NCI-H748 (cell line): ENCODE data around the gene UBE2O.

Experiments used
- DNase-seq: peaks from one replicate; lab custom pipeline; 2025; ENCODE audit not compliant: unreplicated experiment; lab: John Stamatoyannopoulos, UW

The UBE2O gene

DNA sequence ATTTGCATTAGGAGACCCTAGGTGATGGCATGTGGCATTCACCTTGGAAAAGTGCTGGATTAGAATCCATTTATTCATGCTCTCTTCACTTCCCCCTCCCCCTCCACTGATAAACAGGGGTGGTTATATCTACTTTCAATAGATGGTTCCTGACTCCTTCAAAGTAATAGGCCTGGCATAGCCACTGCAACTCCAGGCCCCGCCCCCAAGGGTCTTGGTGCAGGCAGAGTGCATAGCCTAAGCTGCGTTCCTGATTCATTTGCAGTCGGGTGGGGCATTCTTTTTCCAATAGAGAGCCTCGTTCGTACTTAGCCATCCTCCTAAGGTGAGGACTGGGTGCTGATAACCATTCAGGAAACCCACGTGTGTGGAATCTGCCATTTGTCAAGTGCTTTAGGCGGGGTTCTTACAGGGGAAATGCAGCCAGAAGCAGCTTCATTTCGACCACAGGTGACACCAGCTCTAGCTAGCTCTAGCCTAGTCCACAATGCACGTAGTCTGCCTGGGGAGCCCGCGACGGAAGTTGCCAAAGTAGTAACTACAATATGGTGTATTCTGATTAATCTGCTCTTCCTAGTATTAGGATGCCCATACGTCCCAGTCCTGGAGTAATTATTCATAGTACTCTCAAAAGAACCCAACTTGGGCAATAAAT is 11.1 kb downstream of the UBE2O start:
- DNase-seq = no peak

DNA sequence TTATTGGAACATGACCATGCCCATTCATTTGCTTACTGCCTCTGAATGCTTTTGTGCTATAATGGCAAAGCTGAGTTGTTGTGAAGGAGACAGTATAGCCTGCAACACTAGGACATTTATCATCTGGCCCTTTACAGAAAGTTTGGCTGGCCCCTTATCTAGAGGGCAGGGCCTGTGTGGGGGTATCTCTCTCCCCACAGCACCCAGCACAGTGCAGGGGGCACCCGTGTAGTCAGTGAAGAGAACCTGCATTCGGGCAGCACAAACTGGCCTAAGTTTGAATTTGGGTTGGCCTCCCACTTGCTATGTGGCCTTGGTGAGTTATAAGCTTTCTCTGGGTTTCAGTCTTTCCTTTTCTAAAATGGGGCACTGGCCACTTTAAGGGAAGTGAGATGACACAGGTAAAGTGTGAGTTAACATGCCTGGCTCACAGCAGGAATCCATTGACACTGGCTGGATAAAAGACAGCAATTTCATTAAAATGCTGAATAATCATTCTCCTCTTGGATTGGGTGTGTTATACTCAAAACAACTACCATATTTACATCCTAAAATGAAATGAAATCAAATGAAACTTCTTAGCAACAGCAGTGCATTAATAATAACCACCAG is 12.1 kb downstream of the UBE2O start:
- DNase-seq = no peak

DNA sequence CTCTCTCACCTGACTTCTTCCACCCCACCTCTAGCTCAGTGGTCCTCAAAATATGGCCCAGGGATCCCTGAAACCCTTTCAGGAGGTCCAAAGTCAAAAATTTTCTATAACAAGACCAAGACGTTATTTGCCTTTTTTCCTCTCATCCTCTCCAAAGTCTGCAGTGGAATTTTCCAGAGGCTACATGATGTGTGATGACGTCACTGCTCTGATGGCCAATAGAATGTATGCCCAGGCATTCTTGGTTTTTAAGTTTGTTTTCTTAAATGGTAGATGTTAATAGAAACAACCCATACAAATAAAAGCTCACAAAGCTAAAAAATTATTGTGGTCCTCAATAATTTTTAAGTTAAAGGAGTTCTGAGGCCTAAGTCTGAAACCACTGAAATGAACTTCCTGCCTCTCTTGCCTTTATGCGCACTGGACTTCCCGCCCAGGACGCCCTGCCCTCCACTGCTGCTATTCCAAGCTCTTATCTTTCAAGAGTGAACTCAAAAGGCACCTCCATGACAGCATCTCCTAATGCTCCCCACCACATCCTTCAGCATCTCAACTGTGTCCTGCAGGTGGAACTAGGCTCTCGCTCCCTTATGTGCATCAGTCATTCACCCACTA is 13.5 kb downstream of the UBE2O start:
- no peak for DNase-seq

DNA sequence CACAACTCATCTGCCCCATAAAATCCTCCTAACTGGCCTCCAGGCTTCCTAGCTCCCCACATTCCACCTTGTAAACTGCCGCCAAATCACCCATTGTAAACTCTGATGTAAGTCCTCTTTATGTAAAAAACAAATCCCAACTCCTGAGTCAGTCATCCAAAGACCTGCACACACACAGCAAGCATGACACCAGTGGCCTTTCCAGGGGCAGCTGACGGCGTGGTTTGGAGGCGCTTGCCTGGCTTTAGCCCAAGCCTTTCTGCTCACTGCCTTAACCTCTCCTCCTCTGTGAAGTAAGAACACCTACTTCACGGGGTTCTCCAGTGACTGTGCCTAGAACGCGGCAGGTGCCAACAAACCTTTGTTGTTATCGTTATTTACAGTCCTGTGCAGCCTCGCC is 14.0 kb downstream of the UBE2O start:
- no peak for DNase-seq

DNA sequence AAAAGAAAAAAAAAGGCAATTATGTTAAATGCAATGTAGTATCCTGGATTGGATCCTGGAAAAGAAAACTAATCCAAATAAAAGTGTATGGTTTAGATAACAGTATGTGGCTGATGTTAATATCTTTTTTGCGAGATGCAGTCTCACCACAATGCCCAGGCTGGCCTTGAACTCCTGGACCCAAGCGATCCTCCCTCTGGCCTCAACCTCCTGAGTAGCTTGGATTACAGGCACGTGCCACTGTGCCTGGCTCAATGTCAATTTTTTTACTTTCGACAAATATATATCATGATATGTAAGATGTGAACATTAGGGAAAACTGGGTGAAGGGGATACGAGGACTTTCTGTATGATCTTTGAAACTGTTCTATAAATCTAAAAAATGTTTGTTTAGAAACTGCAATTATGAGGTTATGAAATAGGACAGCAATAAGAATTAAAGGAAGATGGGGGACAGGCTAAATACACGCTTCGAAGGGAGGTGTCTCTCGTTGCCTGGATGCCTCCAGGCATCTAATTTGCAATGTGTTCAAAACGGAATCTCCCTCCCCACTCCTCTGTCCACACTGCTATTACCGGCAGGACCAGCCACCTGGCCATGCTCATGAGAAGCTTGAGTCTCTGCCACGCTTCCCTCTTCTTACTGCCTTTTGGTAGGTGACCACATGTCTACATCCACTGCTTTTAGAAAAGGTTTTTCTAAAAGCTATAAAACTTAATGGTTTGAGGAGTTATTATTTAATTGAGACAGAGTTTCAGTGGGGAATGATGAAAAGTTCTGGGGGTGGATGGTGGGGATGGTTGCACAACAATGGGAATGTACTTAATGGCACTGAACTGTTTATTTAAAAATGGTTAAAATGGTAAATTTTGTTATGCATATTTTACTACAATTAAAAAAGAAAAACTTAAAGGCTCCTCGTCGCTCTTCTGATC is 15.2 kb downstream of the UBE2O start:
- no peak for DNase-seq

DNA sequence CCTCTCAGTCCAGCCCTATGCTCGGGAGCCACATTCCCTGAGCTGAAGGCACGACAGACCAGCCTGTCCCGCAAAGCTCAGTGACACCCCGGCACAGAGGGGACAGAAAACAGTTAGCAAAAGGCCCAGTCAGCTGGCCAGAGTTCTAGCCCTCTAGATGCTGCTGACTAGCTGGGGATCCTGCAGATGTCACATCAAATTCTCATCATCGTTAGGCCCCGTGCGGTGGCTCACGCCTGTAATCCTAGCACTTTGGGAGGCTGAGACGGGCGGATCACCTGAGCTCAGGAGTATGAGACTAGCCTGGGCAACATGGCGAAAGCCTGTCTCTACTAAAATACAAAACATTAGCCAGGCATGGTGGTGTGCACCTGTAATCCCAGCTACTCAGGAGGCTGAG is 17.2 kb downstream of the UBE2O start:
- DNase-seq = no peak

DNA sequence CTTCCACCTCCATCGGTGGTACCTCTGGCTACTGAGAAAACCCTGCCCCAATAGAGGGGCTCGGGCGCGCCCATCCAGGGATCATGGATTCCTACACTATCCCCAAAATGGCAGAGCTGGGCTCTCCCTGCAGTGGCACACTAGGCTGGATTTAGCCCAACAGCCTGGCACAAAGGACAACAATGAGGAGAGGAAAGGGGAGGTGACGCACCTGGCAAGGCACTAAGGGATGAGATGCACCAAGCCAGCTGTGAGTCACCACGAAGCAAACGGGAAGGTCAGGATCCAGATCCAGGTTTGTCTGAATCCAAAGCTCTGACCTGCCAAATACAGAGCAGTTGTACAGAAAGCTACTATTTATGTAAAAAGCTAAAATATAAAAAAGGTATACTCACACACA is 18.1 kb downstream of the UBE2O start:
- DNase-seq = no peak

DNA sequence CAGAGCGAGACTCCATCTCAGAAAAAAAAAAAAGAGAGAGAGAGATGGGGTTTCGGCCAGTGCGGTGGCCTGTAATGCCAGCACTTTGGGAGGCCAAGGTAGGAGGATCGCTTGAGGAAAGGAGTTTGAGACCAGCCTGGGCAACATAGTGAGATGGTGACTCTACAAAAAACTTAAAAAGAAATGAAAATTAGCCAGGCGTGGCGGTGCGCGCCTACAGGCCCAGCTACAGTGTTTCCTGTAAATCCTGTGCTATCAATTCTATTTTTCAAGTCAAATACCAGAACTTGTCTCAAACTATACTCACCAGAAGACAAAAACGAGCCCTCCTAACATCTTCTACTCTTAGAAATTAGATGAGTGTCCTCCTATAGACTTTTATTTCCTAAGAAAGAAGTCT is 19.3 kb downstream of the UBE2O start:
- no peak for DNase-seq

DNA sequence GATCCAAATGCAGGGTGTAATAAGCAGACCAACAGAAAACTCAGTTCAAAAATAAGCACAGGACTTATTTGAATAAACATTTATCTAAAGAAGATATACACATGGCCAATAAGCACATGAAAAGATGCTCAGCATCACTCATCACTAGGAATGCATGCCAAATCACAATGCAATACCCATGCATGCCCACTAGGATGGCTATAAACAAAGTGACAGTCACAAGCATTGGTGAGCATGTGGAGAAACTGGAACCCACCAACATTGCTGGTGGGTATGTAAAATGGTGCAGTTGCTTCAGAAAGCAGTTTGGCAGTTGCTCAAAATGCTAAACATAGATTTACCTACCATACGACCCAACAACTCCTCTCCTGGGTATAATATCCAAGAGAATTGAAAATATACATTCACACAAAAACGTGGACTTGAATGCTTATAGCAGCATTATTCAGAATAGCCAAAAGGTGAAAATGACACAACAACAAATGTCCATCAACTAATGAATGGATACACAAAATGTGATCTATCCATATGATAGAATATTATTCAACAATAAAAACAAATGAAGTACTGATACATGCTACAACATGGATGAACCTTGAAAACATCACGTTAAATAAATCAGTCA is 20.1 kb downstream of the UBE2O start:
- DNase-seq = no peak

DNA sequence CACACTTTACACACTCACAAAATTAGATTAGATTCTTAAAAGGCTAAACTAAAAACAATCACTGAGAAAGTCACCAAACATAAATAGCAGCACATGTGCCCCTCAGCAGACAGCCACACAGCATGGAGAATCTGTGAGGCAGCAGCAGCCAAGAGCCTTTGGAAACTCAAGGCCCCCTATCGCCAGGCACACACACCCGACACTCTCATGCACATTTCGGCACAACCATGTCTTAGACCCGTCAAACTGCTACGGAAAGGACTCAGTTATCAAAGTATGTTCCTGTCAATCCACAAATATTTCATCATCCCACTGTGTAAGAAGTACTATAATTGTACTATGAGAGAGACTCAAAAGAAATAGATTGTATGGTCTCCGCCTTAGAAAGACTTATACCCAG is 20.9 kb downstream of the UBE2O start:
- no peak for DNase-seq

DNA sequence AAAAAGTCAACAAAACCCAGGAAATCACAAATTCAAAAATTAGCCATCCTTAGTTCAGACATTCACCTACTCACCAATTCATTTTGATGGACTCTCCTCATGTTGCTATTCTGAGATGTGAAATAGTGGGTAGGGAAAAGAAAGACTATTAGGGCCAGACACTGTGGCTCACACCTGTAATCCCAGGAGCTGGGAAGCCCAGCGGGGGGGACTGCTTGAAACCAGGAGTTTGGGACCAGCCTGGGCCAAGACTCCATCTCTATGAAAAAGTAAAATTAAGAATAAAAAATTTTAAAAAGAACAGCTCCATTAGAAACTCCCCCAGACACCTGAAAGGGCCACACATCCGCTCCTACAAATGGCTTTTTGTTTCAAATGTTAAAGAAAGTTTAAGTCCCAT is 21.4 kb downstream of the UBE2O start:
- no peak for DNase-seq

DNA sequence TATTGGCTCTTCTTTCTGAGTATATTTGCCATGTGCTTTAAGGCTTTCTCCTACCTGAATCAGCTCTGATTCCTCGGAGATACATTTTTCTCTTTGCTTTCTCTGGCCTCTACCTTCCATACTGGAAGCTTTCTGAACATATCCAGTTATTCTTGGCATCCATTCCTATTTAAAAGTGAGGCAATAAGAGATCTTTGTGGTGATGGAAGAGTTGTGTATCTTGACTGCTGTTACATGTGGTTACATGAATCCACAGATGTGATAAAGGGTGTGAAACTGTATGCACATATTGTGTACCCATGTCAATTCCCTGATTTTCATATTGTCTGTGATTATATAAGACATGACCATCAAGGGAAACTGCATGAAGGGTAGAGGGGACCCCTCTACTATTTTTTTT is 24.4 kb downstream of the UBE2O start:
- DNase-seq = no peak

DNA sequence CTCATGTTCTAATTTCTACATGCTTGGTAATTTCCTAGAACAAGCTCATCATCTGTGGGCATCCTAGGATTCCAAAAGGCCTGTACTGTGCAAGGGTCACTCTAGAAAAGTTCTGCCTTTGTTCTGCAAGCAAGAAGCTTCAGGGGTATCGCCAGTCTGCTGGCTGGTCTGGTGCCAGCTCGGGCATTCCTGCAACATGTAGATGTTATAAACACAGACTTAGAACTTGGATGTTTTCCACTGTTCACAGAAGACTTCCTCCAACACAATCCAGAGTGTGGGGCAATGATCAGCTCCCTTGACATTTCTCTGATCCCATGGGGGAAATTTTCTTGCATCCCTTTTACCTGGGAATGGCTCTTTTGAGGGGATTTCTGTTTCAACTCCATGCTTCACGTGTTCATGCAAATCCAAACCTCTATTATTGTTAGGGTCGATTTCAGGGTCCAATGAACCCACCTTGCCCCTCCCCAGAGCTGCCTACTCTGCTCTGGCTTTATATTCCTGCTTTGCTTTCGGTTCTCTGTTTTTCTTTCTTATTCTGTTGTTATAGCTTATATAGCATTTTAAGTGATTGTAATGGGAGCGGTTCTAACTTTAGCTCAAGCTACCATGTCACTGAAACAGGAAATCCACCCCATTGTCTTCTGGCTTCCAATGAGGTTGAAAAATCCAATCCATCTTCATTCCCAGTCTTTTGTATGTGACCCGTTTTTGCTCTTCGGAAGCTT is 25.3 kb downstream of the UBE2O start:
- no peak for DNase-seq

DNA sequence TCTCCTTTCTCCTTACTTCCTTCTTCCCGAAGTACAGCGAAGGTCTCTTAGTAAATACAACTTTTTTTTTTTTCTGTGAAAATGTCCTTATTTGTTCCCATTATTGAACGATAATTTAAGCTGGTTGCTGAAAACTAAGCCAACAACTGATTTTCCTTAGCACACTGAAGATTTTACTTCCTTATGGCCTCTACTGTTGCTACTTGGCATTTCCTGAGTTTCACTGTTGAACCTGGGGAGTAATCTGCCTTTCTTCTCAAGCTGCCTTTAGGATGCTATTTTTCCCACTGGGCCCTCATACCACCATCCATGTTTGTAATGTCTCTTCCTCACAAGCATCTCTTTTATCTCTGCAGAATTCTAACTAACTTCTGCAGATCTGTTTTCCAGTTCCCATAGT is 26.1 kb downstream of the UBE2O start:
- no peak for DNase-seq

DNA sequence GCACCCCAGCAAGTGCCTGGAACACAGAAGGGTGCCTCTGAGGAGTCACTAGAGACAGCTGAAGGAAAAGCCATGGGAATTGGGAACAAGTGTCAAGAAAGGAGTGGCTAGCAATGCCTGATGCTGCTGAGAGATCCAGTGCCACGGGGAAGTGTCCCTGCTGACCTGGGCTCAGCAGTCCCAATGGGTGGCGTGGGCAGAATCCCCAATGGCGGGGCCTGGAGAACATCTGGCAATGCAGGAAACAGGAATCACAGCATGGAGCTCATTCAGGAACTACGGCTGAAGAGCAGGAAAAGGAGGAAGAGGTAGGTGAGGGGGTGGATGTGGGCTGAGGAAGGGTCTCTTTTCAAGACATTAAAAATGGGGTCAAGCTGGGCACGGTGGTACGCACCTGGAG is 30.1 kb downstream of the UBE2O start:
- no peak for DNase-seq

DNA sequence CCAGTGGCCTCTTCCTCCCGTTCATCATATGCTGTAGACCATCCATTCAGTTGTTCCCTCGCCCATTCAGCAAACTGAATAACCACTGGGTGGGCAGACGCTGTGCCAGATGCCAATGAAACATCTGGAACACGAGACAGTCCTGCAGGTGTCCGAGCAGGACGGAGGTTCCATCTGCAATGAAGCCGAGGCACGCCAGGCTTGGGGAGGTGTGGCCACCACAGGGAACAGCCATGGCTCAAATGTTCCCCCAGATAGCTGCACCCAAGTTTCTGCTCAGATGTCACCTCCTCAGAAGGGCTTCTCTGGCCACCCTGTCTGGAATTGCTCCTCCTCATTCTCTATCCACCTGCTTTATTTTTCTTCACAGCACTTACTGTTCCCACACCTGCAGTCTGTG is 30.5 kb downstream of the UBE2O start:
- no peak for DNase-seq

DNA sequence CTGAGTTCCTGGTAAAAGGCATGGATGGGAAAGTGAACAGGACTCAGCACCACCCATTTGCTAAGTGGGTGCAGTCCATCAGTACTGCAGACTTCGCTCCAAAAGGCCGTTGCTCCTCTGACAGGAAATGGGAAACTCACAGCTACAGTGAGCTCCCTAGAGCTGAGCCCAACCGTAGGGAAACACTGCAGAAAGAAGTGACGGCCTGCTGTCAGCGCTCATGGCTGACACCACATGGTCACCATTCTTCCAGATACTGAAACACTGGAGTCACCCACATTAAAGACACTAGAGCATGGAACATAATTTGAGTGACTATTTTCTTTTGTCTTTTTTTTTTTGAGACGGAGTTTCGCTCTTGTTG is 31.9 kb downstream of the UBE2O start:
- DNase-seq = no peak

DNA sequence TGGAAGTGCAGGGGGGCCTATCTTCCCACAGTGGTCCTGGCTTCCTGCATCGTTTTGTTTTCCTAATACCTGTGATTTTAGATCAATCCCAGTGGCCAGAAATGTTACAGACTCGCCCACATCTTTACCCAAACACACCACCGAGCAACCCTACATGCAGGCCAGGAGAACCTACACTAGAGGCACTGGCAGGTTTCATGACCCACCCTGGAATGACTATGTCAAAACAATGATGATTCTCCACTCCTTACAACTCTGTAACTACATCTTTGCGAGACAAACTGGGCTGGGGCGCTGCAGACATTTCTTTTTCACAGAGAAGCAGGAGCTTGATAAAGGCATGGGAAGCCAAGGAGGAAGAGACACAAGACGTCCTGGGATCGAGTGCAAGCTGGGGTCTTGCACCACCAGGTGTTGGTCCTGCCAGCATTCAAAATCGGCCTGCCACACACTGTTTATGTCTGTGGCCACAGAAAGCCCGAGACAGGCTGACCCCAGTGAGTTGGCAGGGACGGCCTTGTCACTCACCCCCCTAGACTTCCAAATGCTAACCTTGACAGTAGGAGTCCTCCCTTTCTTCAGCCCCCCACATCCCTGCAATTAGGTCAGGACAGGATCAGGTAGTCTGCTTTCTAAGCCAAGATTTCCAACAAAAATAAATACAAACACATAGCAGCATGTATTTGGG is 32.5 kb downstream of the UBE2O start:
- DNase-seq = no peak

DNA sequence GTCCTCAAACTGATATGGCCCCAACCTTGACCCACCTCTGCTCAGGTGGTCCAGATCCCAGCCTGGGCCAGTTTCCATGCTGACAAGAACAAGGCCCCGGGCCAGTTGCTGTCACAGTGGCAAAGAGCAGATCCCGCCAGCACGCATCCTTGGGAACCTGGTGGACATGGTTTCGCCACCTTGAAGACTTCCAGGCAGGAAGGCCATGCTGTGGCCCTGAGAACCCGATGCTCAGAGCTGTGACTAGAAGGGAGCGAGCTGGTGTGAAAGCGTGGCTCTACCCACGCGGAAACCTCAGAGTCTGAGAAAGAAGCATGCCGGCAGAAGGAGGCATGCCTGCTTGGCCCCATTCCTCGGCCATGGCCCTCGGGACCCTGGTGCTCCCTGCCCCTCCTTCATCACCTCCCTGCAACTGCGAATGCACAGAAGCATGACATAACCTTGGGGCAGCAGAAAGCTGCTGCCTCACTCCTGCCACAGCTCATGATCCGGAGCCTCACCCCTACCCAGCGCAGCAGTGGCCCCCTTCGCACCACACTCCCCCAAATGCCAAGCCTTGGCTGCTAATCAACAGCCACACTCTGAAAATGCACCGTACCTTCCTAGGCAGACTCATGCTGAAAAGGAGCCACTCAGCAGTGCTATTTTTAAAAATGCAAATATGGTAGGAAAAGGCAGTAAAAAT is 33.2 kb downstream of the UBE2O start:
- no peak for DNase-seq
